Esophagus muscularis mucosa (tissue), 4 donors: ENCODE results near the gene FRY.

Source experiments
- EP300 ChIP-seq: sonication (generic); formaldehyde crosslinking; IDR thresholded peaks from one replicate; pipeline ENCODE4 v1.6.1; 2017; ENCODE audit warnings: antibody characterized with exemption
- POLR2A ChIP-seq: fragments of 450-650 bp; IDR thresholded peaks from one replicate; pipeline ENCODE4 v1.6.1; 2017; ENCODE audit warnings: antibody characterized with exemption, moderate library complexity, mild to moderate bottlenecking, low read depth
- TF ChIP-seq, protein P1 (sequence below), 3 experiments: fragments of 200-600 bp in 2 of 3; fragments of 450-650 bp in 1 of 3; sonication (generic) in 2 of 3; IDR thresholded peaks; one replicate each; pipeline ENCODE4 v1.5.1; 2017 to 2019; ENCODE audit warnings: antibody characterized with exemption in 3 of 3, mild to moderate bottlenecking in 2 of 3, moderate library complexity in 1 of 3

DNA sequence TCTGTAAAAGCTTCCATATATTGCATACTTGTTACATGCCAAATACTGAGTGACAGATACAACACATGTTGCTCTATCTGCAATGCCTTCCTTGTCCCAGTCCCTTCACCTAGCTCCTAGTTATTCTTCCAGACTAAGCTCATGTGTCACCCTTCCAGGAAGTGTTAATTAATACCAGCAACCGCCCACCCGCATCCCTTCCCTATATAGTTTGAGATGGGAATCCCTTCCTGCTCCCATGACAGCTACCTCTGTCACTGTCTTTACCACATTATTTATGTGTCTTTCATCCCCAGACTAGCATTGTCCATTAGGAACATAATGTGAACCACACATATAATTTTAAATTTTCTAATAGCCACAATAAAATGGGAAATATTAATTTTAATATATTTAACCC lies 49.5 kb upstream of the FRY start:
- TF ChIP-seq POLR2A (no peak), EP300 (no peak)
- TF ChIP-seq, protein P1, sequence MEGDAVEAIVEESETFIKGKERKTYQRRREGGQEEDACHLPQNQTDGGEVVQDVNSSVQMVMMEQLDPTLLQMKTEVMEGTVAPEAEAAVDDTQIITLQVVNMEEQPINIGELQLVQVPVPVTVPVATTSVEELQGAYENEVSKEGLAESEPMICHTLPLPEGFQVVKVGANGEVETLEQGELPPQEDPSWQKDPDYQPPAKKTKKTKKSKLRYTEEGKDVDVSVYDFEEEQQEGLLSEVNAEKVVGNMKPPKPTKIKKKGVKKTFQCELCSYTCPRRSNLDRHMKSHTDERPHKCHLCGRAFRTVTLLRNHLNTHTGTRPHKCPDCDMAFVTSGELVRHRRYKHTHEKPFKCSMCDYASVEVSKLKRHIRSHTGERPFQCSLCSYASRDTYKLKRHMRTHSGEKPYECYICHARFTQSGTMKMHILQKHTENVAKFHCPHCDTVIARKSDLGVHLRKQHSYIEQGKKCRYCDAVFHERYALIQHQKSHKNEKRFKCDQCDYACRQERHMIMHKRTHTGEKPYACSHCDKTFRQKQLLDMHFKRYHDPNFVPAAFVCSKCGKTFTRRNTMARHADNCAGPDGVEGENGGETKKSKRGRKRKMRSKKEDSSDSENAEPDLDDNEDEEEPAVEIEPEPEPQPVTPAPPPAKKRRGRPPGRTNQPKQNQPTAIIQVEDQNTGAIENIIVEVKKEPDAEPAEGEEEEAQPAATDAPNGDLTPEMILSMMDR (IDR thresholded peaks at IDR 0.05): no peak
